ENCODE results near the gene SNX14. TPM values are rescaled to one million over a fixed set of nuclear protein-coding genes. Genes with fewer than 3 reads are reported as not detected.

Gene SNX14
- total and polyA plus RNA-seq, 2 donors (not counting 3 experiments of a cell fraction or from before 2014, with no cell fraction given) = 41.3 to 74.3 TPM

- BruUV-seq (replicated peaks) = no TSS peak
- FAIRE-seq = peak; percentile 50
- Histone ChIP-seq H3K4me2 (ENCODE audit: insufficient read depth, low read length) (no peak overlapping the region), H3K27me3 (ENCODE audit: control insufficient read depth in 2 of 2, insufficient read depth in 2 of 2, low read length in 2 of 2) (no peaks in the 10 kb centered on the region), H3K4me3 (replicated peaks in 1 of 3; ENCODE audit: insufficient read depth in 1 of 3, low read depth in 1 of 3, low read length in 3 of 3) (no peak overlapping the region), H3K27ac (ENCODE audit: insufficient read depth, low read depth, low read length) (no peak overlapping the region), H3K9me3 (replicated peaks; ENCODE audit: control insufficient read depth, insufficient read depth, low read length) (no peaks in the 10 kb centered on the region), H2AFZ (ENCODE audit: low read depth, low read length) (no peak overlapping the region), H4K20me1 (replicated peaks; ENCODE audit: control insufficient read depth, extremely low read depth, insufficient read depth, low read length) (peaks cover 3% of the 10 kb centered on the region), H3K4me1 (ENCODE audit: control insufficient read depth, extremely low read depth, insufficient read depth, low read length) (peaks cover 21% of the 10 kb centered on the region), H3K36me3 (ENCODE audit: control insufficient read depth in 2 of 2, extremely low read depth in 1 of 2, insufficient read depth in 2 of 2, low read length in 2 of 2) (peaks cover 0 to 2% of the 10 kb centered on the region in 2 experiments), H3K9ac (replicated peaks; ENCODE audit: extremely low read depth, insufficient read depth, low read length) (no peak overlapping the region), H3K9me1 (replicated peaks; ENCODE audit: control insufficient read depth, extremely low read depth, insufficient read depth, low read length) (peaks cover 2% of the 10 kb centered on the region), H3K79me2 (ENCODE audit: control insufficient read depth, insufficient read depth, low read length) (peaks cover 71% of the 10 kb centered on the region)
- ChIA-PET CTCF (interaction anchor here (1.1 kb wide), 1 partner anchor 222 kb away, joined by 3 read pairs; no protein-coding TSS in a partner anchor), POLR2A (no interaction called here)
- TF ChIP-seq POLR2A (IDR thresholded peaks at IDR 0.05; ENCODE audit: low read depth, low read length) (no peak), JUN (IDR thresholded peaks at IDR 0.05; ENCODE audit: borderline replicate concordance, insufficient read depth, insufficient read length, low read depth) (no peak), POLR2AphosphoS5 (IDR thresholded peaks at IDR 0.05; ENCODE audit: insufficient read depth, low read depth, low read length) (no peak), MYC (IDR thresholded peaks at IDR 0.05; ENCODE audit: low read depth, low read length) (no peak), EZH2 (IDR thresholded peaks at IDR 0.05; ENCODE audit: borderline replicate concordance, low read depth, low read length, severe bottlenecking) (no peak), FOS (IDR thresholded peaks at IDR 0.05; ENCODE audit: borderline replicate concordance, insufficient read depth, low read length) (no peak), CTCF (IDR thresholded peaks at IDR 0.05; ENCODE audit: extremely low read depth in 1 of 2, insufficient read depth in 1 of 2, low read depth in 1 of 2, low read length in 2 of 2) (no peak), GATA2 (IDR thresholded peaks at IDR 0.05; ENCODE audit: insufficient read depth, insufficient read length, low read depth, low read length) (no peak)
- TF ChIP-seq, protein P1, sequence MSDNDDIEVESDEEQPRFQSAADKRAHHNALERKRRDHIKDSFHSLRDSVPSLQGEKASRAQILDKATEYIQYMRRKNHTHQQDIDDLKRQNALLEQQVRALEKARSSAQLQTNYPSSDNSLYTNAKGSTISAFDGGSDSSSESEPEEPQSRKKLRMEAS (IDR thresholded peaks at IDR 0.05; ENCODE audit: insufficient read depth, insufficient read length) = no peak
- peak; percentile 42 for DNase-seq (ENCODE audit: low read depth, low spot score)
- intact Hi-C loops (cut with micrococcal nuclease) (no loop called here), dilution Hi-C loops (cut with MboI; ENCODE audit: extremely low pct_ligation_motif_present, low sequenced_read_pairs) (no loop called here)
Observed at GRCh38 chr6:85576476-85576875, 17.2 kb downstream of the SNX14 start.

Data from endothelial cell of umbilical vein (primary cell).